Right renal pelvis (tissue), 4 donors: ENCODE measurements around the gene MPP3. TPM values are rescaled to one million over a fixed set of nuclear protein-coding genes. Genes with fewer than 3 reads are reported as not detected.
"Not testable (repeated sequence)": the region's sequence is repeated elsewhere in the genome, so short reads cannot be mapped to it uniquely, and the experiment has no call there.

Source experiments
- DNase-seq, 4 donors: peaks; one replicate each; pipeline ENCODE4 v3.0.0-alpha.2; 2013; ENCODE audit warnings: low read depth in 4 of 4, low spot score in 3 of 4, missing footprints in 1 of 4
- polyA plus RNA-seq, 4 donors: library from polyadenylated mRNA; unstranded; fragments of 120-200 nt; gene quantifications; one replicate each; pipeline ENCODE4 v1.2.1, GENCODE V29; 2013; ENCODE audit not compliant: insufficient read length in 4 of 4

MPP3 gene
- 1 to 10 TPM; 6.1 to 8.5 (median 7.6) TPM for polyA plus RNA-seq

GRCh38 chr17:43832976-43833829, at the start of gene MPP3:
MPP3 (minus strand) TSS chr17:43833146; CDS start chr17:43831906, 1,240 bp downstream.
- peak; percentile 61 to 67 (median 62) for DNase-seq

- no peak for DNase-seq
These were observed 49.0 kb upstream of the MPP3 start for GRCh38 chr17:43881758-43882505.

GRCh38 chr17:43881181-43881580, 48.2 kb upstream of the MPP3 start:
- no peak for DNase-seq

- DNase-seq = peak; percentile 39 to 64 (median 46)
These were observed 47.6 kb upstream of the MPP3 start for GRCh38 chr17:43880420-43880991.

GRCh38 chr17:43879723-43880419, 46.9 kb upstream of the MPP3 start:
- DNase-seq = no peak

- DNase-seq = peak; percentile 40 to 63 (median 47)
These were observed 45.6 kb upstream of the MPP3 start for GRCh38 chr17:43878260-43879175.

GRCh38 chr17:43877451-43878155, 44.7 kb upstream of the MPP3 start:
- no peak for DNase-seq

- DNase-seq = no peak
These were observed 44.1 kb upstream of the MPP3 start for GRCh38 chr17:43877031-43877430.

GRCh38 chr17:43875476-43876147, 42.7 kb upstream of the MPP3 start:
- no peak for DNase-seq

GRCh38 chr17:43874293-43874692, 41.3 kb upstream of the MPP3 start:
- DNase-seq = no peak

GRCh38 chr17:43873815-43874214, 40.9 kb upstream of the MPP3 start:
- DNase-seq = no peak

- DNase-seq = no peak
These were observed 40.1 kb upstream of the MPP3 start for GRCh38 chr17:43873091-43873490.

GRCh38 chr17:43871946-43872690, 39.2 kb upstream of the MPP3 start:
- DNase-seq = no peak

- not testable (repeated sequence) for DNase-seq
These were observed 36.1 kb upstream of the MPP3 start for GRCh38 chr17:43869031-43869430.

- DNase-seq = no peak
These were observed 35.5 kb upstream of the MPP3 start for GRCh38 chr17:43868226-43868994.

GRCh38 chr17:43864161-43864984, 31.4 kb upstream of the MPP3 start:
- DNase-seq = no peak
